Measurements from ENCODE around the gene HBM.

GRCh38 chr16:142405-142967, 23.3 kb upstream of the HBM start:
- TF ChIP-seq, protein P1, sequence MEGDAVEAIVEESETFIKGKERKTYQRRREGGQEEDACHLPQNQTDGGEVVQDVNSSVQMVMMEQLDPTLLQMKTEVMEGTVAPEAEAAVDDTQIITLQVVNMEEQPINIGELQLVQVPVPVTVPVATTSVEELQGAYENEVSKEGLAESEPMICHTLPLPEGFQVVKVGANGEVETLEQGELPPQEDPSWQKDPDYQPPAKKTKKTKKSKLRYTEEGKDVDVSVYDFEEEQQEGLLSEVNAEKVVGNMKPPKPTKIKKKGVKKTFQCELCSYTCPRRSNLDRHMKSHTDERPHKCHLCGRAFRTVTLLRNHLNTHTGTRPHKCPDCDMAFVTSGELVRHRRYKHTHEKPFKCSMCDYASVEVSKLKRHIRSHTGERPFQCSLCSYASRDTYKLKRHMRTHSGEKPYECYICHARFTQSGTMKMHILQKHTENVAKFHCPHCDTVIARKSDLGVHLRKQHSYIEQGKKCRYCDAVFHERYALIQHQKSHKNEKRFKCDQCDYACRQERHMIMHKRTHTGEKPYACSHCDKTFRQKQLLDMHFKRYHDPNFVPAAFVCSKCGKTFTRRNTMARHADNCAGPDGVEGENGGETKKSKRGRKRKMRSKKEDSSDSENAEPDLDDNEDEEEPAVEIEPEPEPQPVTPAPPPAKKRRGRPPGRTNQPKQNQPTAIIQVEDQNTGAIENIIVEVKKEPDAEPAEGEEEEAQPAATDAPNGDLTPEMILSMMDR (IDR thresholded peaks at IDR 0.05): no peak
- no peak for TF ChIP-seq POLR2A (IDR thresholded peaks at IDR 0.05)

Measured in body of pancreas (tissue), 4 donors.